ENCODE data around the gene TUBA4A. TPM values are rescaled to one million over a fixed set of nuclear protein-coding genes. Genes with fewer than 3 reads are reported as not detected.
A peak's percentile ranks its signal among the peaks of the same experiment; 100 is the strongest.

Gene TUBA4A
- total RNA-seq, 1 experiment from 2014 or later: 106 TPM

DNA sequence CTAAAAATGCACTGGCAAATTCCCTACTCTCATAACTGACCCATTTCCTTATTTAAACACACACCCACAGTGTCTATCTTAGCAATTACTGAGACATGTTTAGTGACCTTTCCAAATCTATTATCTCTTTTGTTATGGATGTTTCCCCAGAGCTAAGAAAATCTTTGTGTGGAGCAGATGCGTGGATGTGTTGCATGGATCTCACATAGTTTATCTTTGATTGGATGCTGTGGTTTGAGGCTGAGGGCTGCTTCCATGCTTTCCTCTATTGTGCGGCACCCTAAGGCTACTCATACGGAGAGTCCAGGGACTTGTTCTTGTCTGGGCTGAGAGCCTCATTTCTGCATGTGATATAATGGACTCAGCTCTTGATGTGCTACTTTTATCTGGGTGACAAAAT is 19.4 kb downstream of the TUBA4A start:
- DNase-seq (ENCODE audit: low spot score): no peak

DNA sequence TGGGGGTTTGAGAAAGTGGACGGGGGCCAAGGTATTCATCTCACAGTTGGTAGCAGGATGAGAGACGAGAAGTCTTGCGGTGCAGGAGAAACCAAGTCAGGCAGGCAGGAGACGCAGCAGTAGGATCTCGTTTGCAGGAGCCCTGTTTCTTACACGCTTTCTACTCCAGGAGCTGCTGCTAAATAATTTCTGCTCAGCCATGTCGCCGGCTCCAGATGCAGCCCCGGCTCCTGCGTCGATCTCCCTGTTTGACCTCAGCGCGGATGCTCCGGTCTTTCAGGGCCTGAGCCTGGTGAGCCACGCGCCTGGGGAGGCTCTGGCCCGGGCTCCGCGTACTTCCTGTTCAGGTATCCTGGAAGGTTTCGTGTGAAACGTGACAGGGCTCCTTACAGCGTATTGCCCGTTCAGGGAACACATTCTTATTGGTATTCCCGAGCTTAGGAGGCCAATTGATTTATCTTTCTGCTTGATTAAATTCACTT is 23.6 kb downstream of the TUBA4A start:
- DNase-seq (ENCODE audit: low spot score): peak; percentile 40

DNA sequence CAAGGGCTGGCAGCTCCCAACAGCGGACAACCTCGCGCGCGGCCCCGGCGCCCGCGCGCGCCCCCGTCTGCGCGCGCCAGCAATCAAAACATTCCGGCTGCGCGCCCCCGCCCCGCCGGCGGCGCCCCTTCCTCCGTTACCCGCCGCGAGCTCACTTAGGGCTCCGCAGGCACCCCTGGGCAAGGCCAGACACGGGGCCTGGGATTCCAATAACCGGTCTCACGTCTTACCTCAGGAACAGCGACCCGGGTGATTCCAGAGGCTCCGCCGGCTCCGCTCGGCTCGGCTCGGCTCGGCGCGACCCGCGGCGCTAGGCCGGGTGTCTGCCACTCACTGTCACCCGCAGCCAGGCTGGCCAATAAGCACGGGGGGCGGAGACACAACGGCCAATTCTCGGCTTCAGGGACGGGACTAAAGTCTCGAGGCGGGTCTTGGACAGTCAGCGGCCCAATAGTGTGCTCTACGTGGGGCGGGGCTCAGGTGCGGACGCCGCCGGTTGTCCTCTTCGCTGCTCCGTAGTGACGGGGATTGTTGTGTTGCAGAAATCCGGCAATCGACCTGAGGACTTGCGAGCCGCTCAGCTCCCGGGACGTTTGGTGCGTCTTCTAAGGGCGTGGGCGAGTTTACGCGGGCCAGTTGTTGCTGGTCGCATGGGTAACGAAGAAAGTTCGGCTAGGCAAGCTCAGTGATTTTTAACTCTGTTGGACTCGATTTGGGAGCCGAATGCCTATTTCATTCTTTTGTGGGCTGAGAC is 24.2 kb downstream of the TUBA4A start, which contains the start of the genes ANKZF1 and ATG9A:
TSS of gene ANKZF1 (plus strand) at position 502 of the 754 bp plus-strand sequence. CDS start 452 bp downstream, outside the sequence.
TSS of gene ATG9A (minus strand) at position 332 of the 754 bp plus-strand sequence. CDS start 1,612 bp downstream, outside the sequence.
- DNase-seq (ENCODE audit: low spot score): peak; percentile 98

DNA sequence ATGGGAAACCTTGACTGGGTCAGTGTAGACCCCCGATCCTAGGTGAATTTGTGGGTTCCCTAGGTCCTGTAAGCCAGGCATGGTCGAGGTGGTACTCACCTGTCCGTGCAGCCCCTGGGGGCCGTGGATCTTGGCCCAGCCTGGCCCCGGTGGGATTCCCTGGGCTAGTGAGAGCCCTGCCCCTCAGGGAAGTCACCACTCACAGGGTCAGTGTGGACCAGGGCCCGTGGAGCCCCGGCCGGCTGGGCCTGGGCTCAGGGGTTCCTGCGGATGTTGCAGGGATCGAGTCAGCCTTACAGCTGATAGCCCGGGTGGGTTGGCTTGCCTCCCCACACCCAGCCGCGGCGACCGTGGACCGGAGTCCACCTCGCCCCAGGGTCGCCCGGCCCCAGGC is 24.8 kb downstream of the TUBA4A start:
- no peak for DNase-seq (ENCODE audit: low spot score)

DNA sequence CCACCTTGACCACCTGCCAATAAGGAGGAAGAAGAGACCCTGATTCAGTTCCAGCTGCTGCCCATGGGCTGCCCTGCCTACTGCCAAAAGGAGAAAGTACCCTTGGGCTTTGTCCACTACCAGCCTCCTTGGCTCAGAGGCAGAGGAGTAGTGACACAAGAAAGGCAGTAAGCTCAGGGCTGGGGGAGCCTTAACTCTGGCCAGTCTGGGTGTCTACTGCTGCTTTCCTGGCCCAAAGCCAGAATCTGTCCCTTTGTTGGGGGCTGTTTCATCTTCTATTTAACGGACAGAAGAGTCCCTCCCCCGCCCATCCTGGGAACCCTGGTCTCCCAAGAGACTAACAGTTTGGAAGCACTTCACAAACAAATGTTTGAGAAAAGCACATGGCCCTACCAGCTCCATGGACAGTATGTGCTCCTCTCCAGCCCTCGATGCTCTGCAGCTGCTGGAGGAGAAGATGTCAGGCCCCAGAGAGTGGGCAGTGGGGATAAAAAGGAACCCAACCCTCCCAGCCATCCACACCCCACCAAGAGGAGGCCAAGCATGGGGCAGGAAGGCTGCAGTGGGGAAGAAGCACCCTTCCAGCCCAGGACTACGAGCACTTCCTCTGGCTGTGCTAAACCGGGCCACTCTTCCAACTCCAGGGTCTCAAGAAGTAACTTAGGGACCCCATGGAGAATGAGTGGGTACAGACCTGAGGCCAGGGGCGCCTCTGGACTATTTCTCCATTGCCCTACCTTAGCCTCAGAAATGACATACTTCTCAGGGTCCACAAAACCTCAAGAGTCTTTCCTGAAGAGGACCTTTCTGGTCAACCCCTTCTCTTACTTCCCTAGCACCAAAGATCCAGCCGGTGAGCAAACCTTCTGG is 25.4 kb downstream of the TUBA4A start:
- DNase-seq (ENCODE audit: low spot score): no peak

DNA sequence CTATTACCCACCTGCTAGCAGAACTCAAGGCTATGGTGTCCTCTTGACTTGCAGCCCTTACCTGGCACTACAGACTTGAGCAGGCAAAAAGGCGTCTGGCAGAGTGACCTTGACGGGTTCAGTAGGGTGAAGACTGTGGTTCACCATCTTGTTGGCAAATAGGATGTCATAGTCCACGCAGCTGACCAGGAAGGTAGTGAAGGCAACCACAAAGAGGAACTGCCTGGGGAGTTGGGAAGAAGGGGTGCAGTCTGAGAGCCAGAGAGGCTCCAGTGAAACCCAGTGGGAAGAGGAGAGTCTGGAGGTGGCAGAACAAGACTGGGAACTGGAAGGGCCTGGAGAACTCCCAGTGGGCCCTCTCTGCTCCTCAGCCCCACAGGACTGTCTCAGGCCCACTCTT is 28.4 kb downstream of the TUBA4A start:
- DNase-seq (ENCODE audit: low spot score): no peak

DNA sequence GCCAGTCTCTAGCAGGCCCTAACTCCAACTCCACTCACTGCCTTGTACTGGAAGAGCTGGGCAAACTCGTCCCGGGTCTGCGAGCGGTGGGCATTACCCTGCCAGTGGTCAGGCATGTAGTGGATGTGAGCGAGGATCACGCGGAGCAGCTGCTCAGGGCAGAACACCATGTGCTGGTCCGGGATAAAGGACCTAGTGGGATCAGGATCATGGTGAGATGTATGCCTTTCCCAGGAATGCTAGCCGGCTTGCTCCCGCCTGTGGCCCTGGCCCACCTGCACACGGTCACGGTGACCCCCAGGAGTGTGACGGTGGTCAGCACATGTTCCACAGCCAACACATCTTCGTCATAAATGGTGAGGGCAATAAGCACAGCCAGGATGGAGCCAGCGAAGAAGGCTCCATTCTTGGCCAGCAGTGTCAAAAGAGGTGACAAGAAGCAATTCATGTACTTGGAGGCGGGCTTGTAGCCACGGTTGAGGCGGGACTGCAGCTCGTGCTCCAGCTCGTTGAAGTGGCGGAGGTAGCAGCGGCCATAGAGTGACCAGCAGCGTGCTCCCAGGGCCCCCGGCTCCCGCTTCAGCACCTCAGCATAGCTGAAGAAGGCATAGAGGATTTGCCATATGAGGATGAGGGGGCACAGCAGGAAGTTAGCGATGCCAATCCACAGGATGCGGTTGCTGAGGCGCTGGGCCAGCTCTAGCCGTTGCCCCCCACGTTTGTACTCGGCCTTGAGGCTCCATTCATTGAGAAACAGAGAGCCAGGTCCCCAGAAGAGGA is 29.7 kb downstream of the TUBA4A start:
- DNase-seq (ENCODE audit: low spot score): no peak

DNA sequence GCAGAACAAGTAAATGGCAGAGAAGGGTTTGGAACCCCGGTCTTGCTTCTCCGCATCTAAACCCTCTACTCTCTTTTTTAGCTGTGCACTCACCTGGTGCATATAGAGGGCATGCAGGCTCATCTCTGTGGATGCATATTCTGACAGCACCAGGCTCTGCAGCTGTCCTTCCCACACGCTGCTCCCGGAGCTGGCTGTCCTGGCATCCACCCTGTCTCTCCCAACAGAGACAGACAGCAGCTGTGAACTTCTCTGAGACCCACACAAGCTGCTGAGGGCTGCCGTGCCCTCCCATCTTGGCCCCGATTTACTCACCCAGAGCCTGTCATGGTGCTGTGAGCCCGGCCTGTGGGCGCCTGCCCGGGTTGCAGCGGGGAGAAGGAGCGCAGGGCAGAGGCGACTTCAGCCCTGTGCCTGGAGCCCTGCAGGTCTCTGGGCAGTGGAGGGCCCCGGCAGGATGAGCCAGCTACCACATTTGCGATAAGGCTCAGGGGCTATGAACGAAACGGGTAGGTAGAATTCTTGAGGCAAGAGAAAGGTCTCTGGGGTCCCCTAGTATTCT is 31.7 kb downstream of the TUBA4A start:
- DNase-seq (ENCODE audit: low spot score): no peak

DNA sequence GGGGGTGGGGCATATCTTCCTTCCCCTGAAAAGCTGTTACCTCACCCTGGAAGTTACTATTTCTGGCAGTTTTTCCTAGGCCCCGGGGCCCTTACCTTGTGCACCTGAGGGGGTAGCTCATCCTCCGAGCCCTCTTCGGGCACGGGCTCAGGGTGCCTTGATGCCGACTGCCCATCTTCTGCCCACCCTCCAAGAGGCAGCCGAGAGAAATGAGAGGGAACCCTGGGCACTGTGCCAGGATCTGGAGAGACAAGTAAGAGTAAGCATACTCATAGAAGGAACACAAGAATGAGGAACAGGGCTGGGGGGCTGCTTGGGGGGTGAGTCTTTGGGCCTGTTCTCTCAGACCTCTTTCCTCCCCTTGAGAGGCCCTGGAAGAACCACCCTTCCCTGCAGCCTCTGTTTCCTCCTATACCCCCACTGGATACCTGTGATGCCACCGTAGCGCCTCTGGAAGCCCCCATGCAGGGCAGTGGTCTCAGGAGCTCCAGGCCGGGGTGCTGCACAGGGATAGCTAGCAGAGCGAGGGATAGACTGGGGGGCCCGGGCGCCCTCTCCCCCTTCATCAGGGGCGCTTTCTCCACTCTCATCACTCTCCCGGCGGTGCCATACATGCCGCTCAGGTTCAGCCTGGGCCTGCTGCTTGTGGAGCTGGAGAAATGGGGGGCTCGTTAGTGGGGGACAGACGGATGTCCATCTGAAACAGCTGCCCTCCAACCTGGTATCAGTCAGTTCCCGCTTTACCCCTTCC is 32.9 kb downstream of the TUBA4A start:
- DNase-seq (ENCODE audit: low spot score): no peak

DNA sequence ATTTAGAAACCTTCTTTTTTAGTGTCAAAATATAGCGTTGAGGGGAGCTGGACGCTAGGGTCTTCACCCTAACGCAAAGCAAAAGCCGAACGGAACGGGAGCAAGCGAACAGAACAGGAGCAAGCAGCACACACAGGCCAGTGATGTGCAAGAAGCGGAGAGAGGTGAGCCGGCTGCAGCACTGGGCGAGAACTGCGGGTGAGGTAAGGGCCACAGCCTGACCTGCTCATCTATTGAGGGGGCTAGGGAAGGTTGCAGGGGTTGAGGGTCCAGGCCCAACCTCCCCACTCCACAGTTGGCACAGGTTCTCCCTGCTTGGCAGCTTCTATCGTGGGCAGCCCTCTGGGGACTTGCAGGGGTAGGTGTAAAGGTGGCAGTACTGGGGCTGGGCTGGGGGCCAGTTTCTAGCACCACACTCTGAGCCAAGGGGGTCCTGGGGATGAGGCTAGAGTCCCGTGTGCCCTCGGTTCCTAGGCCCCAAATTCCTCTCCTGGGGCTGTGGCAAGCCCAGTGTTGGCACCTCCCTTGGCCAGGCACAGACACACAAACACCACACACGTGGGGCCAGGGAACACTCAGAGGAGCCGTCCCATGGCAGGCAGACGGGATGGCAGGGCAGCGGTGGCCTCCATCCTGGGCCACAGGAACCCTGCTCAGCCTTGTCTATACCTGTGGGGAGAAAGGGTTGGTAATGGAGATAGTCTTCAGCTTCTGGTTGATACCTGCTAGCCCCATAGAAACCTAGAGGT is 33.8 kb downstream of the TUBA4A start:
- DNase-seq (ENCODE audit: low spot score): no peak

DNA sequence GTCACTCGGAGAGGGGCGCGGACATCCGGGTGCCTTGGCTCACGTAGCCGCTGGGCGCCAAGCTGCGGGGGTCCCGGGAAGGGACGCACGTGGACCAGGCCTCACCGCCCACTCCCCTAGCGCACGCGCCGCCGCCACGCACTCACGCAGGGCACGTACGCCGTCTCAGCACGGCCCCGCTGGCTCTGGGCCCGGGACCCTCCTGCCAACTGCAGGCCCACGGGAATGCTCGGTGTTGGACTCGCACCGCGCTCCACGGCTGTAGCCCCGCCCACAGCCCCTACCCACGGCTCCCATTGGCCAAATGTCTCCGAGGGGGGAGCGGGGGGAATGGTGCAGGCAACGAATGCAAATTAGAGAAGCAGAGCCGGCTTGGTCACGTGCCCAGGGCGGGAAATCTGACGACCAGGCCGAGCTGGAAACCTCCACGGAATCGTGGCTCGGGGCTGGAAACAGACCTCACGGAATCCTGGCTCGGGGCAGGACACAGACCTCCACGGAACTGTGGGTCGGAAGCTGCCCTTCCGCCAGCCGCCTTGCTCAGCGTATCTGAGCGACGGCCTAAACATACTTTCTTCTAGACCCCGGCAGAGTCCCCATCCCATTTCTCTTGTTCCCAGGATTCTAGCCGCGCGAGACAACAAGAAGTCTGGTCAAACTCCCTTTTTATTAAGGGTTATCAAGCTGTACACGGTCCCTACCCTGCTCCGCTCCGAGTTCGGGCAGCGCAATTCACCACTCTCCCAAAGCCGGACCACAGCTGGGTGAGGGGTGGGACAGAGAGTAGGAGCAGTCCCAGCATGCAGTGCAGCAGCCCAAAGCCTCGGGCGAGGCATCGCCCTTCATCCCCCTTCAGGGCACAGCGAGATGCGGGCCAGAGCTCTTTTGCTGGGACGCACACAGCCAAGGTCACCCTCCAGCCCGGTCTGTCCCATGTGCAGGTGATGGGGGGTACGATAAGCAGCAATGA is 34.7 kb downstream of the TUBA4A start, which contains the start of gene ABCB6:
TSS of gene ABCB6 (minus strand) at position 227 of the 970 bp plus-strand sequence. CDS start 285 bp downstream, outside the sequence.
- DNase-seq (ENCODE audit: low spot score): peak; percentile 84

DNA sequence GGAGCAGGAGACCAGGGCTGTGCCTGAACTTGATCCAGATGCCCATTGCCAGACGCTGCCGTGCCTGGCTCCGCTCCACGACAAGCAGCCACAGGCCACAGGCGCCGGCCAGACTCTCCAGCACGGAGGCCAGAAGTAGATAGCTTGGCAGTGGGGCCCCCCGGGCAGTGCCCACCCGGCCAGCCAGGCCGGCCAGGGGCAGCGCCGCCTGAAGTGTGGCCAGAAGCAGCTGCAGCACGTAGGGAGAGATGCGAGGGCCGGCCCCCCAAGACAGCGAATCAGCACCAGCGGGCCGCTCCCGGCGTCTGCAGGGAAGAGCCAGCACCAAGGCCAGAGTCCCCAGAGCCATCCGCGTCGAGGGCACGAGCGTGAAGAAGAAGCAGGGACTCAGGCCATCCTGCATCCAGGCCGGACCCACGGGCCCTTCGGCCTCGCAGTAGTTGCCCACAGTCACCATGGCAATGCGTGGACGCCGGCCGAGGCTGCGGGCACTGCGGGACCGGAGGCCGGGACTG is 35.4 kb downstream of the TUBA4A start:
- peak; percentile 64 for DNase-seq (ENCODE audit: low spot score)

DNA sequence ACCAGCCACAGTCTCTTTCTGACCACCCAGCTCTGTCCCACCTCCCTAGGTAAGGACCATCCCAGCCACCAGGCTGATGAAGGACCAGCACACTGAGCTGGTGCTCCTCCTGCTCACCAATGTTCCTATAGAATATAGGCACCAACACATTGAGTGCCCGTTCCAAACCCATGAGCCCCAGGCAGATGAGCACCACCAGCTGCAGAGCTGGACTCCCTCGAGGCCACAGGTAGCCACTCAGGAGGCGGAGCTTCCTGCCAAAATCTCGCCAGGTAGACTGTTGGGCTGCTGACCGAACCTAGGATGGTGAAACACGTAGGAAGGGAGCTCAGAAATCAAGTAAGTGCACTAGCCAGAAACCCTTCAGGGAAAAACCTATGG is 37.2 kb downstream of the TUBA4A start:
- no peak for DNase-seq (ENCODE audit: low spot score)

DNA sequence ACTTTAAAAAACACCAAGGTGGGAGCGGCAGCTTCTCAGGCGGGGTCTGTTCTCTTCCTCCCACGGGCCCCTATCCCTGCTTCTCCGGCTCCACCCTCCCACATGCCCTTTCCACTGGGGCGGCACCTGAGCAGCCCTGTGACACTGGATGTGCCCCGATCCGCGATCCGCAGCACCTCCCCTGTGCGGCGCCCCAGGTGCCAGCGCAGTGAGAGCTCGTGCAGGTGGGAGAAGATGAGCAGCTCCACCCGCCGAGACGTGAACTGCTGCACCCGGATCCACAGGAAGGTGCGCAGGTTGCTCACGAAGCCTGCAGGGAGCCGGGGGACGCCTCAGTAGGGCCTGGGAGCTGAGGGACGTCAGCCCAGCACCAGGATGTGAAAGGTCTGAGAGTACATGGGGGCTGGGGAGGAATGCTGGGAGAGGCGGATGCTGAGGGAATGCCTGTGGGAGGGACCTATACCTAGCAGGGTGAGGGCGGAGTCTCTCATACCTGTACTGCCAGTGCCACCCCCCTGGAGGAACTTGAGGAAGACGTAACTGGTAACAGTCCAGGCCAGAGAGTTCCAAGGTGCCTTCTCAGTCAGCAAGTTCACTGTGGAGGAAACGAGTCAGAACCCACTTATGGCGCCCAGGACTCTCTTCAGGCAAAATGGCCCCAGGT is 37.7 kb downstream of the TUBA4A start:
- no peak for DNase-seq (ENCODE audit: low spot score)

DNA sequence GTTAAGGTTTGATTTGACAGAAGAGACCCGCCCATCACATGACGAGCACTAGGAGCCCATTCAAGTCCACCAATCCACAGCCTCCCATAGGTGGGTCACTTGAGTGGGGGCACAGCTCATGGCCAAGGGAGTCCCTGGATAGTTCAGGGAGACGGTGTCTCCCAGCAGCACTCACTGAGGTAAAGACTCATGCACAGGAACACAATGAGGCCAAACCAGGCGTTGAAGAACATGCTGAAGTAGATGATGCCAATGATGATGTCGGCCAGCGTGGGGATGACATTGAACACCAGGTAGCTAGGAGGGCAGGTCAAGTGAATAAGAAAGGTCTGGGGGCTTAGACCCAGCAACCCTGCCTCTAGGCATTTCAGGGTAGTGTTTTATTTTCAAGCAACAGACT is 38.9 kb downstream of the TUBA4A start:
- no peak for DNase-seq (ENCODE audit: low spot score)

DNA sequence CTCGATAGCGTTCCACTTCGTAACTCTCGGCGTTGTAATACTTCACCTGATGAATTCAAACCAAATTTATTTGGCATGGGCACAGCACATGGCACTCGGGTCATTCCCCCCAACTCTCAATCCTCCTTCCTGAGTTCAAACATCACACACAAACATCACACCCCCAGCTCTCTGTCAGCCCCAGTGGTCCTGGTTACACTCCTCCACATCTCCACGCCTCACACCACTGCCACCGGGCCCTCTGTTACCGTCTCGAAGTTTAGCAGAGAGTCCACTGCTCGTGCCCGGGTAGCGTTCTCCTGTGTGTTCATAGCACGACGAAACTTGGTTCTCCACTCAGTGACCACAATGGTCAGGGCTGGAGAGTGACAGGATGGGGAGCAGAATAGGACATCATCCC is 39.6 kb downstream of the TUBA4A start:
- DNase-seq (ENCODE audit: low spot score): no peak

DNA sequence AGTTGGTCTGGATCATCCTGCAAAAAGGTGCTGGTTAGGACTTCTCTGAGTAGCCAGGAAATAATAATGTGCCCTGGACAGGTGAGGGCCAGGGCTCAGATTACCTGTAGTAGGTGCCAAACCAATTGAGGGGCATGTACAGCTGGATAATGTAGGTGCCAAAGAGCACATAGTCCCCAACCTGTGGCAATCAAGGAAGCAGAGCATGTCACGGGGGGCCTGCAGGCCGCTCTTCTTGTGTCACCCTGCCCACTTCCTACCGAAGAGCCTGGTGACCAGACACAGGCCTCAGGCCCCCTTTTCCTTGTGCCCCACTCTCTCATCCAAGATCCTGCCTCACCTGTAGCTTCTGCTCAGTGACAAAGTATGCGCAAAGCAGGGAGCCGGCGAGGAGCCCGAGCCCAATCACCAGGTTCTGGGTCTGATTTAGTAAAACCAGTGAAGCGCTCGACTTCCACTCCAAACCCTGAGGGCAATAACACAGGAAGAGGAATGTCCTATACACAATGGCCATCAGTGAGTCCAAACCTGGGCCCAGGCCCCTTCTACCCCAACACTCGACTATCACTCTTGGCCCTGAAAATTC is 40.1 kb downstream of the TUBA4A start:
- DNase-seq (ENCODE audit: low spot score): no peak

DNA sequence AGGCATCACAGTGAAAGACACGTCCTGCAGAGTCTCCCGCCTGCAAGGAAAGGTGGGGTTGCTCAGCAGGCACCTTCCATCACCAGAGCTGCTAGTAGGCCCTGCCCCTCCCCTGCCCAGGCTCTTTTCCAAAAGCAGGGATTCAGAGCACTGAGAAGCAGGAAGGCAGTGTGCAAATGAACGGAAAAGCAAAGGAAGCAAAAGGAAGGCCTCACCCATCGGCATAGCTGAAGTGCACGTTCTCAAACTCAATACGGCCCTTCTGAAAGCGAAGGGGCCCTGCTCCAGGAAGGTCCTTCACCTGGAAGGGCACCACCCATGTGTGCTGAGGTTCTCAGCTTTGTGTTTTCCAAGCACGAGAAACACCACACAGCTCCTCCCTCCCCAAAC is 40.7 kb downstream of the TUBA4A start:
- no peak for DNase-seq (ENCODE audit: low spot score)
